GM20431 (cell line): Measurements from ENCODE around the gene CROCC2.

Experiments
- in situ Hi-C: fragments of 300-500 bp; cut with MseI, MboI; formaldehyde crosslinking; loops from one replicate; pipeline ENCODE4 v1.15.0; 2020; ENCODE audit warnings: low sequenced_read_pairs; ENCODE audit not compliant: unreplicated experiment

Gene CROCC2

GRCh38 chr2:240904216-240905175 lies 1.6 kb upstream of the CROCC2 start:
- in situ Hi-C loops = no loop called here

GRCh38 chr2:240905176-240905781 lies 857 bp upstream of the CROCC2 start:
- in situ Hi-C loops = no loop called here

GRCh38 chr2:240906911-240907590 lies 915 bp downstream of the CROCC2 start:
- in situ Hi-C loops = no loop called here

- in situ Hi-C loops = no loop called here
Measured at GRCh38 chr2:240909216-240909974, 3.3 kb downstream of the CROCC2 start.

- in situ Hi-C loops = no loop called here
Measured at GRCh38 chr2:240911641-240912265, 5.6 kb downstream of the CROCC2 start.

- in situ Hi-C loops = no loop called here
Measured at GRCh38 chr2:240912878-240913809, 7.0 kb downstream of the CROCC2 start.

GRCh38 chr2:240913810-240914644 lies 7.9 kb downstream of the CROCC2 start:
- in situ Hi-C loops = no loop called here

GRCh38 chr2:240914645-240915525 lies 8.7 kb downstream of the CROCC2 start:
- in situ Hi-C loops = no loop called here

GRCh38 chr2:240915526-240916341 lies 9.6 kb downstream of the CROCC2 start:
- in situ Hi-C loops = no loop called here

GRCh38 chr2:240916571-240917008 lies 10.5 kb downstream of the CROCC2 start:
- in situ Hi-C loops = no loop called here

GRCh38 chr2:240917009-240917683 lies 11.0 kb downstream of the CROCC2 start:
- in situ Hi-C loops = no loop called here

- in situ Hi-C loops = no loop called here
Measured at GRCh38 chr2:240917684-240918257, 11.6 kb downstream of the CROCC2 start.

- in situ Hi-C loops = no loop called here
Measured at GRCh38 chr2:240918258-240919091, 12.3 kb downstream of the CROCC2 start.

- in situ Hi-C loops = no loop called here
Measured at GRCh38 chr2:240919161-240919781, 13.1 kb downstream of the CROCC2 start.
